Measurements from ENCODE around the gene DYNAP. TPM values are rescaled to one million over a fixed set of nuclear protein-coding genes. Genes with fewer than 3 reads are reported as not detected.

DYNAP gene
- total RNA-seq, result not detected

DNA sequence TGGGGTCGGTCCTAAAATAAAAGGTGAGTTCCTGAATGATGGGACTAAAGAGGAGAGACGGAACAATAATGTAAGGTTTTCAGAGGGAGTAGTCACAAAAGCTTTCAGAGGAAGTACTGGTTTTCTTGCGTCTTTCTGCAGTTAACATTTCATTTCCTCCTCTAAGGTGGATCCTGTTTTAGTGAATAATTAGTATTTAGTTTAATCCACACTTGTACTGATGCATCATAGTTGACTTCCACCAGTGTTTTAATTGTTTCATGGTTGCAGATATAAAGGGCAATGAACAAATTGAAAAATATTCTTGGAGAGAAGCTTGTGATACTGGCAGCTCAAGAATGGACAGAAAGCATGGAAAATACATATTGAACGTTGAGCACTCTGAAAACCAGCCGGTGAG, at the start of gene DYNAP:
Gene DYNAP (plus strand): TSS at position 301 of the 400 bp plus-strand sequence. CDS start 38 bp downstream, at position 339.
- Mint-ChIP-seq H3K27me3 (peaks cover 9% of the 10 kb centered on the region), H3K4me1 (no peaks in the 10 kb centered on the region), H3K4me3 (no peak within 1 kb of the TSS), H3K27ac (no peak within 1 kb of the TSS), H3K9me3 (no peaks in the 10 kb centered on the region), H3K36me3 (ENCODE audit: low read depth) (no peaks in the 10 kb centered on the region)
- no peak for ATAC-seq (replicated peaks)

- H3K9me3 Mint-ChIP-seq, result peaks cover under 1% of the 10 kb centered on the region
- H3K4me1 Mint-ChIP-seq, result peaks cover 2% of the 10 kb centered on the region
- no peaks in the 10 kb centered on the region for H3K36me3 Mint-ChIP-seq (ENCODE audit: low read depth)
- peaks cover 2% of the 10 kb centered on the region for H3K27me3 Mint-ChIP-seq
- H3K4me3 Mint-ChIP-seq, result no peak overlapping the region
- no peak for ATAC-seq (replicated peaks)
- H3K27ac Mint-ChIP-seq, result no peak overlapping the region
These were observed 39.5 kb upstream of the DYNAP start for GRCh38 chr18:54551590-54551989.

DNA sequence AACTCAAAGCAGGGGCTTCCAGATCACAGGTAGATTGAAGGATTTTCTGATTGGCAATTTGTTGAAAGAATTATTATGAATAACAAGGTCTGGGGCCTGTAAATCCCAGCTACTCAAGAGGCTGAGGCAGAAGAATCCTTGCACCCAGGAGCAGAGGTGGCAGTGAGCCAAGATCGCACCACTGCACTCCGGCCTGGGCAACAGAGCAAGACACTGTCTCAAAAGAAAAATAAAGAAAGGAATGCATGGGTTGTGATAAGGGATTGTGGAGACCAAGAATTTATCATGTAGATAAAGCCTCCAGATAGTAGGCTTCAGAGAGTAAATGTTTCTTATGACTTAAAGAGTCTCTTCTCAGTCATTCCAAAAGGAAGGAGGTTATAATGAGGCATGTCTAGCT, 35.8 kb upstream of the DYNAP start:
- Mint-ChIP-seq H3K27ac (no peak overlapping the region), H3K4me1 (no peaks in the 10 kb centered on the region), H3K9me3 (no peaks in the 10 kb centered on the region), H3K4me3 (no peak overlapping the region), H3K27me3 (no peaks in the 10 kb centered on the region), H3K36me3 (ENCODE audit: low read depth) (no peaks in the 10 kb centered on the region)
- no peak for ATAC-seq (replicated peaks)

DNA sequence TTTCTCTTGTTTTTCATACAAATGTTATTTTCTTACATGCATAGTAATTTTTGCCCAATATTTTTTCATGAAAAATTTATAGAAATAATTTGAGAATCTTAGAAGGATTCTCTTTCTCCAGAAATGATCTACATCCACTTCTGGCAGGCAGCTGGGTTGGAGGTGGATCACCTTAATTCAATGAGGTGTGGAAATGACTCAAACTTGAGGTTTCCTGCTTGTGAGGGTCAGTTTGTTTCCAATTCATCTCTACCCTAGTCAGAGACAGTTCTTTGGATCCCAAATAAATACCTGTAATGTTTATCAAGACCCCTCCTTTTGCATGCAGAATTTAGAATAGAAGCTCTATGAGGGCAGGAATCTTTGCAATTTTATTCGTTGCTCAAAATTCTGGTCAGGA, 35.0 kb upstream of the DYNAP start:
- no peak overlapping the region for H3K4me3 Mint-ChIP-seq
- H3K9me3 Mint-ChIP-seq, result no peaks in the 10 kb centered on the region
- no peaks in the 10 kb centered on the region for H3K27me3 Mint-ChIP-seq
- no peaks in the 10 kb centered on the region for H3K36me3 Mint-ChIP-seq (ENCODE audit: low read depth)
- no peak for ATAC-seq (replicated peaks)
- H3K27ac Mint-ChIP-seq, result no peak overlapping the region
- no peaks in the 10 kb centered on the region for H3K4me1 Mint-ChIP-seq

DNA sequence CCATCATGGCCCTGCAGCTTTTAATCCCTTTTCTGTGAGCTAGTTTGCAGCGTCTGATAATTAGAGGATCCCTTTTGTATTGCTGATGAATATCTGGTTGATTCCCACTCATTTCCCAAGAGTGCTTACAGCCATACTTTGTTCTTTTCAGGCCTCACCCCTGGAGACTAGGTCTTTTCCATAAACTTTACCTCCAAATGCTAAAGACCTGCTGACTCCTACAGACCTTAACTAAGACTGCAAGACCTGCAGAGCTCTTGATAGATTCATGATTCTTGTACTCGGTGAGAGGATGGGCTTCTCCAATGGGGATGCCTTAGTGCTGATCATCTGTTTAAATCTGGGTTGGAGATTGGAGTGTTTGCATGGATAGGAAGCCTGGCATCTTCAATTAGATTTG, 33.1 kb upstream of the DYNAP start:
- no peak overlapping the region for H3K27ac Mint-ChIP-seq
- no peak overlapping the region for H3K4me3 Mint-ChIP-seq
- H3K36me3 Mint-ChIP-seq (ENCODE audit: low read depth), result no peaks in the 10 kb centered on the region
- no peaks in the 10 kb centered on the region for H3K4me1 Mint-ChIP-seq
- H3K27me3 Mint-ChIP-seq, result no peaks in the 10 kb centered on the region
- H3K9me3 Mint-ChIP-seq, result no peaks in the 10 kb centered on the region
- no peak for ATAC-seq (replicated peaks)

- Mint-ChIP-seq H3K27me3 (no peaks in the 10 kb centered on the region), H3K4me1 (no peaks in the 10 kb centered on the region), H3K4me3 (no peak overlapping the region), H3K36me3 (ENCODE audit: low read depth) (no peaks in the 10 kb centered on the region), H3K27ac (no peak overlapping the region), H3K9me3 (no peaks in the 10 kb centered on the region)
- ATAC-seq (replicated peaks), result no peak
These were observed 32.1 kb upstream of the DYNAP start for GRCh38 chr18:54558609-54559585.

DNA sequence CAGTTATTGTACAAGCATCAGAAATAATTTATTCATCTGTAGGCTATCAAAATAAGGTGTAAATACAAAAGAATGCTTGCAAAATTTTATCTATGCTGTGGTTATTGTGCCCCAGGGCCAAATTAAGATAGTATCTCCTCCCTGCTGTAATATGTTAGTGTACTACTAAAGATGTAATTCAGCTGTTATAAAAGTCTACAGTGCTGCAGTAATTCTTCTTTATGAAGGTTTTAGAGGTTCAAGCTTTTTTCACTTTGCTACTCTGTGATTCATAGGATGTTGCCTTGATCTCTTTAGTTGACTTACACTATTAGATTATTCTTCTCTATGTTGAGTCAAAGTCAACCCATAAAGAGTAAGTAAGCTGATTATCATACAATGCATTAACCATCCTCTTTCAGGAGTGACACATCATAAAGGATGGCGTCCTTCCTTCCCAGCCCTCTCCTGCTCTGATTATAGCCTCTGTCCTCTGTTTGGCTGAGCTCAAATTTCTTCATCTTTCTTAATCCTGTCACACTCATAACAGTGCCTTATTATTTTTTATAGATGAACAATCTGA, 29.3 kb upstream of the DYNAP start:
- H3K36me3 Mint-ChIP-seq (ENCODE audit: low read depth), result no peaks in the 10 kb centered on the region
- no peaks in the 10 kb centered on the region for H3K27me3 Mint-ChIP-seq
- ATAC-seq (replicated peaks), result no peak
- no peak overlapping the region for H3K4me3 Mint-ChIP-seq
- no peaks in the 10 kb centered on the region for H3K9me3 Mint-ChIP-seq
- no peak overlapping the region for H3K27ac Mint-ChIP-seq
- no peaks in the 10 kb centered on the region for H3K4me1 Mint-ChIP-seq

DNA sequence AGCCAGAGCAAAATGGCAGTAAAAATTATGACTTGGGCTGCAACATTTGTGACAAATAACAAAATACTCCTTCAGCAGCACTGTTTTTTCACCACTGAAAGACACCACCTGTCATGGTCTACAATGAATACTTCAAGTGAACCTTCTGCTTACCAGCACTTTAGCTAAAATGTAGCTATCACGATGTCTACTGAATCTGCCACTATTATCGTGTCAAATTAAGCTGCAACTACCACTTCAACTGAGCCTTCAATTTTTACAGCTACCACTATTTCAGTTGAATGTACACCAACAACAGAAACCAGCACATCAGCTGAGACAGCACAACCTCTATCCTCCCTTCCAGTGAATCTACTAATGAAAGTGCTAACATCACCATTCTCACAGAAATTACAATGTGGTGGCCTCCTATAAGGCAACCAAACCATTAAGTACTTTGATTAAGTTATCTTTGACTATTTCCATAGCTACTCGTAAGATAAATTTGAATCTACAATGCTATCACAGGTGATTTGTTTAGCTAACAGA, 10.8 kb upstream of the DYNAP start:
- Mint-ChIP-seq H3K4me1 (no peaks in the 10 kb centered on the region), H3K4me3 (no peak overlapping the region), H3K9me3 (no peaks in the 10 kb centered on the region), H3K27me3 (peaks cover 16% of the 10 kb centered on the region), H3K36me3 (ENCODE audit: low read depth) (no peaks in the 10 kb centered on the region), H3K27ac (no peak overlapping the region)
- no peak for ATAC-seq (replicated peaks)

- H3K9me3 Mint-ChIP-seq, result no peaks in the 10 kb centered on the region
- no peaks in the 10 kb centered on the region for H3K4me1 Mint-ChIP-seq
- no peak overlapping the region for H3K27ac Mint-ChIP-seq
- H3K36me3 Mint-ChIP-seq (ENCODE audit: low read depth), result no peaks in the 10 kb centered on the region
- no peak for ATAC-seq (replicated peaks)
- H3K27me3 Mint-ChIP-seq, result peaks cover 12% of the 10 kb centered on the region
- H3K4me3 Mint-ChIP-seq, result no peak overlapping the region
These were observed 7.0 kb upstream of the DYNAP start for GRCh38 chr18:54584065-54584464.

- Mint-ChIP-seq H3K27ac (no peak overlapping the region), H3K36me3 (ENCODE audit: low read depth) (no peaks in the 10 kb centered on the region), H3K4me1 (no peaks in the 10 kb centered on the region), H3K4me3 (no peak overlapping the region), H3K9me3 (no peaks in the 10 kb centered on the region), H3K27me3 (peaks cover 18% of the 10 kb centered on the region)
- no peak for ATAC-seq (replicated peaks)
These were observed 5.3 kb upstream of the DYNAP start for GRCh38 chr18:54585743-54586142.

DNA sequence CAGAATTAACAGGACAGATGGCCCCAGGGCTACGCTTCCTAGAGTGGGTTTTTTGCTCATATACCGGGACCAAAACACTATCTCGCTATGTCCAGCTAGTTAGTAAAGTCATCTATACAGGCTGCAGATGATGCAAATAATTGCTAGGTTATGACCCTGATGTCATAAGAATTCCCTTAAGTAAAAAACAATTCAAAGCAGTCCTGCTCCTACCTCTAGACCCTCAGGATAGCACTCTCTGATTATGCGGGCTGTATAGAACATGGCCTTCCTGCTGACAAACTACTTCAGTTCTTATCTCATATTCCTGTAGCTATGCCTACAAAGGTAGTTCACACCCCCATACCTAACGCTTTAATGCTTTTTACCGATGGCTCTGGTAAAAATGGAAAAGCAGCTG, 13.2 kb downstream of the DYNAP start:
- Mint-ChIP-seq H3K36me3 (ENCODE audit: low read depth) (no peaks in the 10 kb centered on the region), H3K27ac (no peak overlapping the region), H3K4me3 (no peak overlapping the region), H3K9me3 (no peaks in the 10 kb centered on the region), H3K27me3 (peaks cover 3% of the 10 kb centered on the region), H3K4me1 (no peaks in the 10 kb centered on the region)
- ATAC-seq (replicated peaks), result no peak

DNA sequence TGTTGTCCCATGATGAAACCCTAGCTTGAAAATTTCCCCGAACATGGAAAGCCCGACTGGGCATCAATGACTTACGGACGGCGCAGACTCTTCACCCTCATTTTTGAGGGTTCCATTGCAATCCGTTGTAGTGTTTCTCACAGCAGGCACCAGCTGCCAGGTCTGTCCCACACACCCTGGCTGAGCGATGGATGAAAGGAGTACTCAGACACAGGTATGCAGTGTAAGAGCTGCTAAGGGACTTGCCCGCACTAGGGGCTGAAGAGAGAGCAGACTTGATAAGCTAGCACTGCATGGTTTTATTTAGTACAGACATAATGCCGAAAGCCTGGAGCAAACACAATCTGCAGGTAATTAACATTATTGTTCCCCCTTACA, 15.8 kb downstream of the DYNAP start:
- no peaks in the 10 kb centered on the region for H3K36me3 Mint-ChIP-seq (ENCODE audit: low read depth)
- H3K4me1 Mint-ChIP-seq, result no peaks in the 10 kb centered on the region
- H3K27ac Mint-ChIP-seq, result no peak overlapping the region
- H3K9me3 Mint-ChIP-seq, result no peaks in the 10 kb centered on the region
- peaks cover 3% of the 10 kb centered on the region for H3K27me3 Mint-ChIP-seq
- H3K4me3 Mint-ChIP-seq, result no peak overlapping the region
- ATAC-seq (replicated peaks), result no peak

- Mint-ChIP-seq H3K4me3 (no peak overlapping the region), H3K27me3 (peaks cover 3% of the 10 kb centered on the region), H3K36me3 (ENCODE audit: low read depth) (no peaks in the 10 kb centered on the region), H3K9me3 (no peaks in the 10 kb centered on the region), H3K27ac (no peak overlapping the region), H3K4me1 (no peaks in the 10 kb centered on the region)
- no peak for ATAC-seq (replicated peaks)
These were observed 16.4 kb downstream of the DYNAP start for GRCh38 chr18:54607213-54608027.

GRCh38 chr18:54608028-54608642, 17.1 kb downstream of the DYNAP start:
- H3K9me3 Mint-ChIP-seq, result no peaks in the 10 kb centered on the region
- no peaks in the 10 kb centered on the region for H3K4me1 Mint-ChIP-seq
- no peak overlapping the region for H3K27ac Mint-ChIP-seq
- no peak overlapping the region for H3K4me3 Mint-ChIP-seq
- H3K27me3 Mint-ChIP-seq, result peaks cover 7% of the 10 kb centered on the region
- no peaks in the 10 kb centered on the region for H3K36me3 Mint-ChIP-seq (ENCODE audit: low read depth)
- no peak for ATAC-seq (replicated peaks)

Measured in activated T-helper 17 cell treated with anti-CD3 and anti-CD28 coated beads, Interleukin-2, amount 50 U/mL, for 72 hours (primary cell).